ENCODE measurements around the gene AFDN.

Gene AFDN

DNA sequence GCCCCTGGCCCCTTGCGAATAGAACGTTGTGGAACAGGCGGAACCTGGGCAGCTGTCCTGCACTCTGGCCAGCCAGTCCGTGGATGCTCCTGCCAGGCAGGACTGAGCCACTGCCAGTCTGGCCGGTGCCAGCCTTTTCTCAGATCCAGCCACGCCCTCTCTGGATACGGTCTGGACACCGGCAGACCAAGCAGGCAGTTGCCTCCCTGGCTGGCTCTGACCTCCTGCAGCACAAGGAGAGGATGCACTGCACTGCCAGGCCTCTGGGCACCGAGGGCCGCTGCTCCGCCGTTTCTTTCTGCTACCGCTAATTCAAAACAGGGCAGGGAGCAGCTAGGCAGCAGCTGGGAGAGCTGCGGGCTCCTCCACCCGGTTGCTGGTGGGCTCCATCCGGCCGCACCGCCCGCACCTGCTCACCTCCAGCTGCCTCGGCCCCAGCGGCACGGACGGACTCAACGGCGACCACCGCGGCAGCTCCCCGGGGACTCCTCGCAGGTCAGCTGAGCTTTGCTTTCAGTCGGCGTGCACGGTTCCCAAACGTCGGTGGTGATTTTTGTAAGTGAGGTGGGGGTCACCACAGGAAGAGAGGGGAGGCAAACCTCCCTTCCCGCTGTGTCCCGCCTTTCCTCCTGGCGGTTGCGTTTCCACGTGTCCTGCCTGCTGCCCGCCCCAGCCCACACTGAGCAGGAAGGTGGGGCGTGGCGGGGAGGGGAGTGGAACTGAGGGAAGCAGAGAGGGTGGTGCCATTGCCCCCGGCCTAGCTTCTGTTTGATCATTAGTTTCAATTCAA, 30.3 kb upstream of the AFDN start:
- H3K4me3 ChIP-seq (replicated peaks; ENCODE audit: low read depth, low read length), result no peak overlapping the region
- TF ChIP-seq, protein P1, sequence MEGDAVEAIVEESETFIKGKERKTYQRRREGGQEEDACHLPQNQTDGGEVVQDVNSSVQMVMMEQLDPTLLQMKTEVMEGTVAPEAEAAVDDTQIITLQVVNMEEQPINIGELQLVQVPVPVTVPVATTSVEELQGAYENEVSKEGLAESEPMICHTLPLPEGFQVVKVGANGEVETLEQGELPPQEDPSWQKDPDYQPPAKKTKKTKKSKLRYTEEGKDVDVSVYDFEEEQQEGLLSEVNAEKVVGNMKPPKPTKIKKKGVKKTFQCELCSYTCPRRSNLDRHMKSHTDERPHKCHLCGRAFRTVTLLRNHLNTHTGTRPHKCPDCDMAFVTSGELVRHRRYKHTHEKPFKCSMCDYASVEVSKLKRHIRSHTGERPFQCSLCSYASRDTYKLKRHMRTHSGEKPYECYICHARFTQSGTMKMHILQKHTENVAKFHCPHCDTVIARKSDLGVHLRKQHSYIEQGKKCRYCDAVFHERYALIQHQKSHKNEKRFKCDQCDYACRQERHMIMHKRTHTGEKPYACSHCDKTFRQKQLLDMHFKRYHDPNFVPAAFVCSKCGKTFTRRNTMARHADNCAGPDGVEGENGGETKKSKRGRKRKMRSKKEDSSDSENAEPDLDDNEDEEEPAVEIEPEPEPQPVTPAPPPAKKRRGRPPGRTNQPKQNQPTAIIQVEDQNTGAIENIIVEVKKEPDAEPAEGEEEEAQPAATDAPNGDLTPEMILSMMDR (IDR thresholded peaks at IDR 0.05; ENCODE audit: low read length, missing control alignments), result no peak
- DNase-seq (ENCODE audit: low read depth), result no peak

DNA sequence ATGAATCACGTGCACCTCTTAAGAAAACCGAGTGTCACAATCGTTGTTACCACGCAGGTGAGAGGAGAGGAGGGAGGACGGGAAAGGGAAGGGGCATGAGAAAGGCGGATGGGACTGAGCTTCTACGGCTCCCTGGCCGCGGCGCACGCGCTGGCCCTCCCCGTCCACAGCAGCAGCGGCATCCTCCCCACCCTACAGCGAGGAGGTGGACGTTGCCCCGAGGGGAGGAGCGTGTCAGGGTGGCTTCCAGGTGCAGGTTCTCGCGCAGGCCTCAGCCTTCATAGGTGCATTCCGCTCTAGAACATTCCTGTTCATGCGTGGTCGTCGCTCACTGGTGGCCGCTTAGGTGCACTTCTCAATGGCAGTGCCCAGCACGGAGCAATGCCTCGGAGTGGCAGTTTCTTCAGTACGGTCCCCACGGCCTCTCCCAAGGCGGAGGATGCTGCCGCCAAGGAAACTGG, 29.7 kb upstream of the AFDN start:
- no peak overlapping the region for H3K4me3 ChIP-seq (replicated peaks; ENCODE audit: low read depth, low read length)
- DNase-seq (ENCODE audit: low read depth), result no peak
- TF ChIP-seq, protein P1 (IDR thresholded peaks at IDR 0.05; ENCODE audit: low read length, missing control alignments), result no peak

DNA sequence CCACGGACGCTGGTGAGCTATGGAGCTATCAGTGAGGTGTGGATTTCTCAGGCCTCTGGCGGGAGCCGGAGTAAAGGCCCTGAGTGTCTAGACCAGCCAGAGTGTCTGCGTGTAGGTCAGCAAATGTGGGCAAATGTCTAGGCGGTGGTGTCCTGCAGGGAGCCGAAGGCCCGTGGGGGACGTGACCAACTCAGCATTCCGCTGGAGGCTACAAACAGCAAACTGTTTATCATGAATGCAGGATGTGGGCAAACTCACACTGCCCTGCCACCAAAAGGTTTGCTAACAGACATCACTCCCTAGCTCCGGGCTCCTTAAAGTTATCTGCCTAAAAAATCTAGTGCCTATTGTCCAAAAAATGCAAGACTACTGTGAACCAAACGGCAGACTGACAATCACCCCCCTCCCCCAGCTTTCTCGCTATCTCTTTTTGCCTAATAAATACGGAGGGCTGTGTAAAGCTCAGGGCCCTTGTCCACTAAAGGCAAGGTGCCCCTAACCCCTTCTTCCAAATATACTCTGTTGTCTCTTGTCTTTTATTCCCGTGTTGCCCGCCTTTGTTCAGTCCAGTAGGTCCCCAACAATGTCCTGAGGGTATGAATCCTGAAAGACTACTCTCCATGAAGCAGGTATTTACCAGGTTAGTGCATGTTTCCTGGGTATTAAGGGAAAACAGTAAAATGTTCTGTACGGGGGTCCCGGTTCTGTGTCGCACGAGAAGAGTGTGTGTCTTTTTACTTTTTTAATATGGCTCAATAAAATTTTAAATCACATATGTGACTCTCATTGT, 29.0 kb upstream of the AFDN start:
- TF ChIP-seq, protein P1 (IDR thresholded peaks at IDR 0.05; ENCODE audit: low read length, missing control alignments), result no peak
- DNase-seq (ENCODE audit: low read depth), result no peak
- H3K4me3 ChIP-seq (replicated peaks; ENCODE audit: low read depth, low read length), result no peak overlapping the region

DNA sequence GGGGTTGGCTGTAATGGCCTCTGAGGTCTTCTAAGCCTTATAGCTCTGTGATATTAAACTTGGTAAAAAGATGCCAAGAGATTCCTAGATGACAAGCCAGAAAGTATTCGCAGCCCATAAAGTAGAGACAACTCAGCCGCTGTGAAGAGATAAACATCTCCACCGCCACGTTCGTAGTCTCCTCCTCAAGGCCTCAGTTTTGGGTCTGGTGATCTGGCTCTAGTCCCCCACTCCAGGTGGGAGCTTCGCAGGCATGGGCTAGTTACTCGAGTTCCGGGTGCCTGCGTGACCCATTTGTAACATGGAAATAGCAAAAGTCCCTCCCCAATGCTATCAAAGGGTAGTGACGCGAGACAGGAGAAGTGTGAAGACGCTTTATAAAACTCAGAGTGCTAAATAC, 28.3 kb upstream of the AFDN start:
- no peak for DNase-seq (ENCODE audit: low read depth)
- TF ChIP-seq, protein P1 (IDR thresholded peaks at IDR 0.05; ENCODE audit: low read length, missing control alignments), result no peak
- H3K4me3 ChIP-seq (replicated peaks; ENCODE audit: low read depth, low read length), result no peak overlapping the region

DNA sequence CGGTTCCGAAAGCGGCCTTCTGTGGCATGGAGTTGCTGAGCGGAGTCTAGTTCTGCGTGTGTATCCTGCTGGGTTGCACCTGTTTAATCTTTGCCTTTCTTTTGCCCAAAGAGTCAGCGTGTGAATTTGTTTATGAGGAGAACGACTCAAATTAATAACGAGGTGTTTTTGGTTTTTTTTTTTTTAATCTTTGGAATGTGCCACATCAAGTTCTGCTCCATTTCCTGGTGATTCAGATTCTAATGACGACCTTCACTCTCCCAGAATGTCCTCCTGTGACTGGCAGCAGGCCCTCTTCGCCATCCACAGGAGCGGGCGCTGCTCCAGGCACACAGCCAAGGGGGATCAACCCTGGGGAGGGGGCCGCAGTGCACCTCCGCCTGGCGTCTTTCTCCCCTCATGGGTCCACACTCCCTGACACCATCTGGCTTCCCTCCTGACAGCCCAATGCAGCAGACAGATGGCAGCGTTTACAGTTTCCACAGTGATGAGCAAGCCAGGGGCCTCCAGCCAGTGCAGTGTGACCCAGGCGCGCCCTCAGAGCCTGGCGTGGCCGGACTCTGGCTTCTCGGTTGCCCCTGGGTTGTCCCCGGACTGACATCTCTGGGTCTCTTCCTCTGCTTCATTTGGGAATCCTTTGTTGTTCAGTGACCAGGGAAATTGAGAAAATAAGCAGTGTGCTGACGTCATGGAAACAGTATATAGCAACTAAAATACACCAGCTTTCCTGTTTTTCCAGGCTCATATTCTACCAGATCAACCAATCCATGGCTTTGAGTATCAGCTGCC, 27.5 kb upstream of the AFDN start:
- peak; percentile 60 for DNase-seq (ENCODE audit: low read depth)
- H3K4me3 ChIP-seq (replicated peaks; ENCODE audit: low read depth, low read length), result no peak overlapping the region
- TF ChIP-seq, protein P1 (IDR thresholded peaks at IDR 0.05; ENCODE audit: low read length, missing control alignments), result no peak

DNA sequence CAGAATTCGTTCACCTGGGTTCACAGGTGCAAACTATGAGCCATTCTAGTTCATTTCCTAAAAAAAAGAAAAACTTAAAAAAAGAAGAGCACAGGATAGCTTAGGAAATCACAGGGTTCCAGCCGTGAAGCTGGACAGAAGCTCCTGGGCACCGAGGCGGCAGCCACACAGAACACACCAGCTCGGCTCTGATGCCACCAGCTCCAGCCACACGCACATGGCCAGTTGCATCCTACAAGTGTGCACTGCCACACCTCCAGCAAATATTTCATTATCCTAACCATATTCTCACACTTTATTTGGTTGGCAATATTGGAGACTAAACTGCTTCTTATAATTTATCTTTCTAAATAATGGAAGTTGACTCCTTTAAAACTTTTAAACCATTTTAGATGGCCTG, 26.2 kb upstream of the AFDN start:
- no peak for DNase-seq (ENCODE audit: low read depth)
- TF ChIP-seq, protein P1 (IDR thresholded peaks at IDR 0.05; ENCODE audit: low read length, missing control alignments), result no peak

More for the DNA sequence above, 26.2 kb upstream of the AFDN start:
- H3K4me3 ChIP-seq (replicated peaks; ENCODE audit: low read depth, low read length), result no peak overlapping the region

Data from fibroblast of pulmonary artery (primary cell).